ENCODE data around the gene ASB6. TPM values are rescaled to one million over a fixed set of nuclear protein-coding genes. Genes with fewer than 3 reads are reported as not detected.

ASB6 gene
- total and polyA plus RNA-seq, 2 of the 13 experiments (the other 11 are each of a cell fraction or from before 2014, with no cell fraction given), result 8.2 to 8.4 TPM

DNA sequence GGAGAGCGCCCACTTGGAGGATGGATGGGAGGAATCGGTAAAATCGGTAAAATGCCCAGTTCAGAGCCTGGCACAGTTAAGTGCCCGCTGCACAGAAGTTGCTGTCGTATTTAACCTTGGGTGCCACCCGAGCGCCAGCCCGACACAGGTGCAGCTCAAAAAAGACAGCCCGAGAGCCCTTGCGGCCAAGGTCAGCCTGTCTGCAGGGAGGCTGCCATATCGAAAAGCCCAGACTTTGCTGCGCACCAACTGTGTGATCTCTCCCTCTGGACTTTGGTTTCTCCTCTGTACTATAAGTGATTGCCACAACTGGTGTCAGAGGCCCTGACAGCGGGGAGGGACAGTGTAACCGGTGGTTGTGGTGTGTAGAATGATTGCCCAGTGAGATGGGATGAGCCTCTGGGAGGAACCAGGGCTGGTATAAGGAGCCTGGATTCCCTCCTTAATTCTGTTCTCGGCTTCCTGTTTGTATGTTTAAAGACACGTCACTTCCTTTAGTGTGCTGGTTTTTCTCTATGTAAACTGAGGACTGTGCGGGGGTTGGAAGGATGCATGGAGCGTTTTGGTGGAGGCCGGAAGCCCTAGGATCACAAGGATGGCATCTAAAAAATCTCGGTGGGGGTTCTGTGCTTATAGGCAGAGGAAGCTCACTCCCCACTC lies 15.2 kb downstream of the ASB6 start (continued):
- TF ChIP-seq, protein P1, sequence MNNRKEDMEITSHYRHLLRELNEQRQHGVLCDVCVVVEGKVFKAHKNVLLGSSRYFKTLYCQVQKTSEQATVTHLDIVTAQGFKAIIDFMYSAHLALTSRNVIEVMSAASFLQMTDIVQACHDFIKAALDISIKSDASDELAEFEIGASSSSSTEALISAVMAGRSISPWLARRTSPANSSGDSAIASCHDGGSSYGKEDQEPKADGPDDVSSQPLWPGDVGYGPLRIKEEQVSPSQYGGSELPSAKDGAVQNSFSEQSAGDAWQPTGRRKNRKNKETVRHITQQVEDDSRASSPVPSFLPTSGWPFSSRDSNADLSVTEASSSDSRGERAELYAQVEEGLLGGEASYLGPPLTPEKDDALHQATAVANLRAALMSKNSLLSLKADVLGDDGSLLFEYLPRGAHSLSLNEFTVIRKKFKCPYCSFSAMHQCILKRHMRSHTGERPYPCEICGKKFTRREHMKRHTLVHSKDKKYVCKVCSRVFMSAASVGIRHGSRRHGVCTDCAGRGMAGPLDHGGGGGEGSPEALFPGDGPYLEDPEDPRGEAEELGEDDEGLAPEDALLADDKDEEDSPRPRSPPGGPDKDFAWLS (CRISPR knock-in tag; IDR thresholded peaks at IDR 0.05; ENCODE audit: borderline replicate concordance), result no peak
- TF ChIP-seq ZNF552 (CRISPR knock-in tag; IDR thresholded peaks at IDR 0.05; ENCODE audit: borderline replicate concordance) (no peak; the same call in 1 of the 2 replicates), ZNF33A (CRISPR knock-in tag; IDR thresholded peaks at IDR 0.05; ENCODE audit: borderline replicate concordance) (no peak), TBL1XR1 (IDR thresholded peaks at IDR 0.05; ENCODE audit: borderline replicate concordance, low read length, partially characterized antibody) (peak; percentile 10), NFE2L2 (IDR thresholded peaks at IDR 0.05; ENCODE audit: low read length) (no peak), PAXIP1 (CRISPR knock-in tag; conservative IDR thresholded peaks at IDR 0.05) (peak; percentile 69), KLF11 (CRISPR knock-in tag; IDR thresholded peaks at IDR 0.05) (peak; percentile 5; the same call in 1 of the 2 replicates), ETV5 (CRISPR knock-in tag; IDR thresholded peaks at IDR 0.05; ENCODE audit: borderline replicate concordance) (no peak; the same call in 1 of the 2 replicates), DNMT3B (CRISPR knock-in tag; conservative IDR thresholded peaks at IDR 0.05) (no peak), ZNF430 (CRISPR knock-in tag; IDR thresholded peaks at IDR 0.05) (peak; percentile 24; the same call in 1 of the 2 replicates), NFKB2 (CRISPR knock-in tag; IDR thresholded peaks at IDR 0.05; ENCODE audit: borderline replicate concordance) (no peak), PBX2 (CRISPR knock-in tag; IDR thresholded peaks at IDR 0.05) (no peak), FOSL2 (CRISPR knock-in tag; IDR thresholded peaks at IDR 0.05) (0 out of 2 replicates have a peak, but pooled peaks have one; percentile 8), ZNF713 (CRISPR knock-in tag; IDR thresholded peaks at IDR 0.05) (no peak), IKZF4 (CRISPR knock-in tag; IDR thresholded peaks at IDR 0.05; ENCODE audit: borderline replicate concordance, low read depth, not compliant biosample characterization) (no peak), ZNF30 (CRISPR knock-in tag; IDR thresholded peaks at IDR 0.05) (no peak), FOXO1 (CRISPR knock-in tag; IDR thresholded peaks at IDR 0.05) (no peak), KDM5A (IDR thresholded peaks at IDR 0.05; ENCODE audit: borderline replicate concordance, low read length) (peak; percentile 50; the same call in 1 of the 2 replicates), HMG20B (CRISPR knock-in tag; conservative IDR thresholded peaks at IDR 0.05) (no peak), GRHL1 (CRISPR knock-in tag; conservative IDR thresholded peaks at IDR 0.05) (no peak), REL (CRISPR knock-in tag; conservative IDR thresholded peaks at IDR 0.05) (0 out of 2 replicates have a peak, but pooled peaks have one; percentile 18), SIX1 (CRISPR knock-in tag; IDR thresholded peaks at IDR 0.05; ENCODE audit: borderline replicate concordance) (no peak)
